K562 (cell line): Measurements from ENCODE around the gene NTN3. TPM values are rescaled to one million over a fixed set of nuclear protein-coding genes. Genes with fewer than 3 reads are reported as not detected.

ENCODE experiments used
- ATAC-seq: fragments of 200-7000 bp; cut with Tn5 transposase; 3 replicates; pipeline ENCODE4 v1.9.1; 2020; ENCODE audit warnings: moderate library complexity
- BruUV-seq: library from RNA; stranded (reverse); fragments of 400-500 nt; replicated peaks from 2 replicates; lab custom pipeline; 2021; lab: Mats Ljungman, UMichigan
- CTCF ChIA-PET: fragments of 300-600 bp; formaldehyde crosslinking; extraction: SDS; loops from one replicate; lab custom pipeline; 2021; ENCODE audit warnings: low intra/inter-chr PET ratio; lab: Yijun Ruan, JAX
- POLR2A ChIA-PET: fragments of 300-600, 350-650 bp; sonication (Branson Sonifier 250); formaldehyde crosslinking; extraction: SDS; loops from one replicate; lab custom pipeline; 2021; ENCODE audit warnings: antibody characterized with exemption, inconsistent platforms; lab: Yijun Ruan, JAX
- DNase-seq, 4 experiments: peaks; one replicate each; pipeline versions ENCODE4 v3.0.0 to v3.0.0-alpha.2; 2011 to 2018; ENCODE audit warnings: low spot score in 3 of 4, mixed read lengths in 3 of 4; ENCODE audit errors: extremely low read depth in 1 of 4
- FAIRE-seq: peaks from 2 replicates; lab custom pipeline; 2011; peaks lifted over from hg19 to GRCh38; lab: Jason Lieb, UNC
- H2AFZ ChIP-seq: 2 replicates; pipeline ENCODE4 v1.6.0; 2011; ENCODE audit warnings: low read depth, low read length, control low read depth, inconsistent platforms
- H3K27ac ChIP-seq: fragments of 200-600 bp; 3 replicates; pipeline ENCODE4 v1.8.0; 2011; ENCODE audit warnings: low read depth, mild to moderate bottlenecking, control low read depth, inconsistent platforms, low read length, moderate library complexity, mixed read lengths; ENCODE audit errors: extremely low read depth
- H3K27me3 ChIP-seq, 2 experiments: fragments of 300-600 bp in 1 of 2; 2 replicates in 1 of 2; 3 replicates in 1 of 2; pipeline versions ENCODE4 v1.6.0 to v1.8.0; 2011; ENCODE audit warnings: inconsistent platforms in 2 of 2, low read length in 2 of 2, mild to moderate bottlenecking in 1 of 2, mixed read lengths in 1 of 2, moderate library complexity in 1 of 2; ENCODE audit not compliant: control insufficient read depth in 2 of 2, insufficient read depth in 2 of 2
- H3K36me3 ChIP-seq: fragments of 300-600 bp; 3 replicates; pipeline ENCODE4 v1.8.0; 2011; ENCODE audit warnings: mild to moderate bottlenecking, low read length, inconsistent platforms; ENCODE audit not compliant: control insufficient read depth, insufficient read depth
- H3K4me1 ChIP-seq, 2 experiments: fragments of 200-600 bp in 1 of 2; replicated peaks in 1 of 2; 2 replicates in 1 of 2; 3 replicates in 1 of 2; pipeline versions ENCODE4 v1.5.1 to v1.8.0; 2011; ENCODE audit warnings: inconsistent platforms in 2 of 2, low read length in 2 of 2, mild to moderate bottlenecking in 1 of 2, mixed read lengths in 1 of 2, moderate library complexity in 1 of 2; ENCODE audit not compliant: control insufficient read depth in 2 of 2, insufficient read depth in 2 of 2
- H3K4me2 ChIP-seq: 2 replicates; pipeline ENCODE4 v1.6.1; 2011; ENCODE audit warnings: low read length, control low read depth, inconsistent platforms, mixed read lengths; ENCODE audit not compliant: insufficient read depth
- H3K4me3 ChIP-seq: fragments of 200-600 bp; sonication (generic), shearing (Covaris generic); 2 replicates; pipeline ENCODE4 v1.5.1; 2016; ENCODE audit warnings: control low read depth, inconsistent platforms
- H3K79me2 ChIP-seq: fragments of 200-600 bp; 3 replicates; pipeline ENCODE4 v1.8.0; 2011; ENCODE audit warnings: low read length, inconsistent platforms; ENCODE audit not compliant: control insufficient read depth, insufficient read depth
- H3K9ac ChIP-seq, 2 experiments: 2 replicates each; pipeline versions ENCODE4 v1.6.0 to v1.6.1; 2011; ENCODE audit warnings: low read depth in 2 of 2, low read length in 2 of 2, control low read depth in 1 of 2, inconsistent platforms in 1 of 2, mild to moderate bottlenecking in 1 of 2, mixed read lengths in 1 of 2; ENCODE audit not compliant: insufficient read depth in 1 of 2
- H3K9me1 ChIP-seq: one replicate; pipeline ENCODE4 v1.6.0; 2011; ENCODE audit warnings: inconsistent platforms, mild to moderate bottlenecking, low read length, moderate library complexity; ENCODE audit not compliant: control insufficient read depth, insufficient read depth
- H3K9me3 ChIP-seq: replicated peaks from 2 replicates; pipeline ENCODE4 v1.5.1; 2011; ENCODE audit warnings: low read depth, low read length, inconsistent platforms; ENCODE audit not compliant: control insufficient read depth, insufficient read depth
- H4K20me1 ChIP-seq: replicated peaks from 2 replicates; pipeline ENCODE4 v1.6.1; 2011; ENCODE audit warnings: low read length, inconsistent platforms, mixed read lengths; ENCODE audit not compliant: control insufficient read depth, insufficient read depth
- CXXC5 ChIP-seq: fragments of 250-450 bp; sonication (Bioruptor Pico); IDR thresholded peaks from 2 replicates; pipeline ENCODE4 v1.8.0; 2022; ENCODE audit warnings: inconsistent platforms, mild to moderate bottlenecking, moderate library complexity
- HEY1 ChIP-seq: fragments of 250-450 bp; sonication (Bioruptor Pico); IDR thresholded peaks from 2 replicates; pipeline ENCODE4 v1.5.0; 2020; ENCODE audit warnings: mild to moderate bottlenecking, moderate library complexity, borderline replicate concordance
- REST ChIP-seq, 2 experiments: fragments of 450-650 bp; formaldehyde crosslinking in 1 of 2; IDR thresholded peaks; 2 replicates each; pipeline versions ENCODE4 v1.4.0 to v1.6.1; 2014 to 2020; ENCODE audit warnings: mild to moderate bottlenecking in 2 of 2, borderline replicate concordance in 1 of 2, low read depth in 1 of 2
- SMC3 ChIP-seq: conservative IDR thresholded peaks from 2 replicates; pipeline ENCODE4 v1.6.1; 2011; ENCODE audit warnings: low read depth, low read length, improper control_type of control experiment; ENCODE audit not compliant: insufficient read depth
- TRIM25 ChIP-seq: fragments of 450-650 bp; IDR thresholded peaks from 2 replicates; pipeline ENCODE4 v1.7.0; 2016; ENCODE audit warnings: borderline replicate concordance
- ZNF175 ChIP-seq: fragments of 200-800 bp; sonication (Bioruptor generic); IDR thresholded peaks from 2 replicates; pipeline ENCODE4 v1.6.1; 2016; ENCODE audit warnings: low read depth, mild to moderate bottlenecking, missing genetic modification characterization, missing compliant biosample characterization
- WGBS: fragments of 100-300 bp; shearing (Covaris generic); methylation state at CpG from one replicate; pipeline ENCODE4 v1.1.6; 2016; ENCODE audit warnings: low coverage, mixed read lengths; ENCODE audit not compliant: insufficient coverage; ENCODE audit errors: missing lambda C conversion rate; 5-methylcytosine and 5-hydroxymethylcytosine counted together
- in situ Hi-C: fragments of 300-500 bp; cut with MboI; formaldehyde crosslinking; loops from 4 replicates; pipeline ENCODE4 v1.15.0; 2018; ENCODE audit warnings: inconsistent platforms, mixed read lengths
- intact Hi-C: fragments of 100-400 bp; cut with micrococcal nuclease; formaldehyde crosslinking; loops from 2 replicates; pipeline ENCODE4 v1.14.2; 2022
- polyA plus RNA-seq, 8 experiments: library from polyadenylated mRNA; depleted of rRNA in 4 of 8; stranded (reverse) in 5 of 8; unstranded in 3 of 8; fragments of >200 nt; fragmentation: Nextera tagmentation in 2 of 8; fragmentation: Illumina TruSeq in 1 of 8; extraction: Ambion mirVana in 2 of 8; extraction: Trizol in 1 of 8; gene quantifications; 2 replicates each; pipeline versions ENCODE4 v1.2.1 to v1.2.3, GENCODE V29; 2011 to 2014; ENCODE audit warnings: inconsistent platforms in 1 of 8, missing spikeins in 1 of 8
- total RNA-seq, 7 experiments: library from RNA; depleted of rRNA in 6 of 7; stranded (reverse); fragments of >200 nt in 6 of 7; fragmentation: Illumina TruSeq in 2 of 7; extraction: Trizol in 2 of 7; gene quantifications; 2 replicates each; pipeline versions ENCODE4 v1.2.1 to v1.2.3, GENCODE V29; 2011 to 2021; ENCODE audit warnings: low replicate concordance in 1 of 7

The NTN3 gene
- total and polyA plus RNA-seq, 9 of the 15 experiments (the other 6 are each of a cell fraction or from before 2014, with no cell fraction given): not detected

GRCh38 chr16:2498531-2499253 lies 27.6 kb downstream of the NTN3 start:
- no peak overlapping the region for H3K4me3 ChIP-seq
- H2AFZ ChIP-seq: no peak overlapping the region
- H3K36me3 ChIP-seq: peaks cover 67% of the 10 kb centered on the region; the same call in 2 of the 3 replicates
- peaks cover 19% of the 10 kb centered on the region for H3K79me2 ChIP-seq
- in situ Hi-C loops: no loop called here
- H4K20me1 ChIP-seq: peaks cover 9% of the 10 kb centered on the region
- no peaks in the 10 kb centered on the region for H3K9me3 ChIP-seq
- WGBS: 86% methylated on average over 15 of the region's 15 CpGs
- peaks cover 22 to 73% of the 10 kb centered on the region in 2 experiments for H3K4me1 ChIP-seq
- ChIA-PET CTCF (interaction anchor here (0.9 to 1.0 kb wide), 2 partner anchors 159 to 201 kb away, joined by 3 read pairs; no protein-coding TSS in a partner anchor), POLR2A (no interaction called here)
- no peak overlapping the region for H3K4me2 ChIP-seq
- DNase-seq: no peak
- ATAC-seq: no peak
- no peaks in the 10 kb centered on the region for H3K27me3 ChIP-seq
- intact Hi-C loops: loop anchor here (5.0 kb wide), 1 partner anchor 301 kb away; the partner anchor contains the start of gene CASKIN1
- FAIRE-seq: no peak
- no peak overlapping the region for H3K27ac ChIP-seq
- H3K9me1 ChIP-seq: no peaks in the 10 kb centered on the region
- no TSS peak for BruUV-seq
- peak overlapping the region in 1 of 2 experiments; percentile 83; a peak in 2 of 4 replicates for H3K9ac ChIP-seq
- TF ChIP-seq CXXC5: no peak
- TF ChIP-seq REST (IDR thresholded peaks at IDR 0.05; ENCODE audit: borderline replicate concordance): no peak
- no peak for TF ChIP-seq REST (CRISPR knock-in tag; IDR thresholded peaks at IDR 0.05; ENCODE audit: low read depth)
- TF ChIP-seq TRIM25: no peak
- no peak for TF ChIP-seq SMC3
- no peak for TF ChIP-seq HEY1 (CRISPR knock-in tag)
- no peak for TF ChIP-seq ZNF175 (CRISPR knock-in tag)
